ENCODE data around the gene ANXA2R. TPM values are rescaled to one million over a fixed set of nuclear protein-coding genes. Genes with fewer than 3 reads are reported as not detected.

The ANXA2R gene
- total and polyA plus RNA-seq, 2 of the 13 experiments (the other 11 are each of a cell fraction or from before 2014, with no cell fraction given) = 0.95 to 1.3 TPM

GRCh38 chr5:42995360-42995751 lies 44.8 kb downstream of the ANXA2R start:
- ChIA-PET POLR2A (interaction anchor here (0.7 to 6.2 kb wide), 6 partner anchors 13 to 184 kb away, joined by 3 to 43 read pairs (median 5); partner anchors contain the start of gene SELENOP), CTCF (ENCODE audit: low intra/inter-chr PET ratio, low total read pairs) (interaction anchor here (1.4 to 2.7 kb wide), 4 partner anchors 14 to 110 kb away, joined by 6 to 16 read pairs (median 11); partner anchors contain the start of gene ANXA2R)
- Histone ChIP-seq H3K79me2 (ENCODE audit: insufficient read depth, low read length) (no peaks in the 10 kb centered on the region), H4K20me1 (ENCODE audit: insufficient read depth, low read length) (no peaks in the 10 kb centered on the region), H3K9me3 (ENCODE audit: low read length) (no peaks in the 10 kb centered on the region), H3K4me2 (ENCODE audit: low read depth, low read length) (peak overlapping the region; percentile 75), H3K4me3 (replicated peaks in 1 of 3; ENCODE audit: insufficient read depth in 1 of 3, low read depth in 2 of 3, low read length in 3 of 3) (peak overlapping the region; percentile 75 to 93 (median 77)), H3K4me1 (ENCODE audit: insufficient read depth, low read length) (peaks cover 25% of the 10 kb centered on the region), H3K9ac (ENCODE audit: insufficient read depth, low read depth, low read length) (peak overlapping the region; percentile 66), H2AFZ (ENCODE audit: low read length) (peak overlapping the region; percentile 67), H3K27me3 (ENCODE audit: control insufficient read depth in 1 of 2, insufficient read depth in 2 of 2, low read length in 2 of 2) (no peaks in the 10 kb centered on the region), H3K27ac (ENCODE audit: extremely low read length, insufficient read depth, low read length) (no peak overlapping the region), H3K36me3 (replicated peaks in 1 of 2; ENCODE audit: control insufficient read depth in 1 of 2, insufficient read depth in 2 of 2, low read length in 2 of 2) (no peaks in the 10 kb centered on the region)
- intact Hi-C loops (cut with micrococcal nuclease; ENCODE audit: unreplicated experiment) (loop anchor here (2.0 to 5.0 kb wide), 4 partner anchors 13 to 83 kb away; partner anchors contain the start of gene ANXA2R), in situ Hi-C loops (cut with HindIII; ENCODE audit: extremely low pct_ligation_motif_present, low pct_unique_long_range_greater_than_20kb) (no loop called here)
- no peak for ATAC-seq
- WGBS (ENCODE audit: low lambda C conversion rate) = 19% methylated on average over 10 of the region's 10 CpGs
- FAIRE-seq = no peak
- DNase-seq (ENCODE audit: low spot score) = no peak
- BruUV-seq (replicated peaks) = TSS peak; percentile 51
- 0 out of 2 replicates have a peak, but pooled peaks have one; percentile 12 for TF ChIP-seq MEIS1 (CRISPR knock-in tag; IDR thresholded peaks at IDR 0.05; ENCODE audit: borderline replicate concordance)
- 0 out of 2 replicates have a peak, but pooled peaks have one; percentile 8 for TF ChIP-seq ZNF557 (CRISPR knock-in tag; IDR thresholded peaks at IDR 0.05)
- 0 out of 2 replicates have a peak, but pooled peaks have one; percentile 71 for TF ChIP-seq FOXO4 (CRISPR knock-in tag; conservative IDR thresholded peaks at IDR 0.05)
- TF ChIP-seq HOXA9 (CRISPR knock-in tag; IDR thresholded peaks at IDR 0.05; ENCODE audit: borderline replicate concordance) = no peak
- peak; percentile 1; the same call in 1 of the 2 replicates for TF ChIP-seq ZFY (CRISPR knock-in tag; IDR thresholded peaks at IDR 0.05)
- TF ChIP-seq SP1 (IDR thresholded peaks at IDR 0.05) = no peak
- TF ChIP-seq SP1 (CRISPR knock-in tag; IDR thresholded peaks at IDR 0.05) = no peak
- TF ChIP-seq ZXDC (CRISPR knock-in tag; IDR thresholded peaks at IDR 0.05) = 0 out of 2 replicates have a peak, but pooled peaks have one; percentile 36
